Peyer's patch (tissue), 4 donors: ENCODE results near the gene PWWP3B. TPM values are rescaled to one million over a fixed set of nuclear protein-coding genes. Genes with fewer than 3 reads are reported as not detected.

Source experiments
- DNase-seq, 3 donors: peaks; one replicate each; pipeline ENCODE4 v3.0.0-alpha.2; 2017 to 2019
- H3K27ac ChIP-seq, 4 donors: fragments of 200-600 bp; sonication (generic); one replicate each; pipeline ENCODE4 v1.5.1; 2016 to 2019
- H3K27me3 ChIP-seq, 2 donors: fragments of 200-600 bp; sonication (generic); one replicate each; pipeline ENCODE4 v1.5.1; 2019
- H3K36me3 ChIP-seq, 3 donors: fragments of 200-600 bp; sonication (generic); one replicate each; pipeline ENCODE4 v1.5.1; 2016 to 2019
- H3K4me1 ChIP-seq, 4 donors: fragments of 200-600 bp; sonication (generic); one replicate each; pipeline ENCODE4 v1.5.1; 2016 to 2019
- H3K4me3 ChIP-seq, 4 donors: fragments of 200-600 bp; sonication (generic); 1 replicate in 3 of 4; 2 replicates in 1 of 4; pipeline ENCODE4 v1.5.1; 2016 to 2019; ENCODE audit warnings: mild to moderate bottlenecking in 1 of 4
- H3K9me3 ChIP-seq, 4 donors: fragments of 200-600 bp; sonication (generic); one replicate each; pipeline ENCODE4 v1.5.1; 2016 to 2019; ENCODE audit warnings: mild to moderate bottlenecking in 1 of 4
- CTCF ChIP-seq, 6 experiments: fragments of 450-650 bp in 4 of 6; fragments of 200-600 bp in 2 of 6; sonication (generic) in 1 of 6; IDR thresholded peaks; one replicate each; pipeline ENCODE4 v1.5.1; 2017 to 2019; ENCODE audit warnings: antibody characterized with exemption in 6 of 6, mild to moderate bottlenecking in 3 of 6, moderate library complexity in 1 of 6
- POLR2A ChIP-seq, 2 donors: fragments of 450-650 bp; IDR thresholded peaks; one replicate each; pipeline ENCODE4 v1.5.1; 2017; ENCODE audit warnings: antibody characterized with exemption in 2 of 2, mild to moderate bottlenecking in 2 of 2, moderate library complexity in 2 of 2
- total RNA-seq, 4 donors: library from RNA; depleted of rRNA; stranded (reverse); fragments of >200 nt; gene quantifications; one replicate each; pipeline ENCODE4 v1.1.0, GENCODE V29; 2016

Gene PWWP3B
- total RNA-seq, 4 donors from 2014 or later: 0.35 TPM; not detected in 3

DNA sequence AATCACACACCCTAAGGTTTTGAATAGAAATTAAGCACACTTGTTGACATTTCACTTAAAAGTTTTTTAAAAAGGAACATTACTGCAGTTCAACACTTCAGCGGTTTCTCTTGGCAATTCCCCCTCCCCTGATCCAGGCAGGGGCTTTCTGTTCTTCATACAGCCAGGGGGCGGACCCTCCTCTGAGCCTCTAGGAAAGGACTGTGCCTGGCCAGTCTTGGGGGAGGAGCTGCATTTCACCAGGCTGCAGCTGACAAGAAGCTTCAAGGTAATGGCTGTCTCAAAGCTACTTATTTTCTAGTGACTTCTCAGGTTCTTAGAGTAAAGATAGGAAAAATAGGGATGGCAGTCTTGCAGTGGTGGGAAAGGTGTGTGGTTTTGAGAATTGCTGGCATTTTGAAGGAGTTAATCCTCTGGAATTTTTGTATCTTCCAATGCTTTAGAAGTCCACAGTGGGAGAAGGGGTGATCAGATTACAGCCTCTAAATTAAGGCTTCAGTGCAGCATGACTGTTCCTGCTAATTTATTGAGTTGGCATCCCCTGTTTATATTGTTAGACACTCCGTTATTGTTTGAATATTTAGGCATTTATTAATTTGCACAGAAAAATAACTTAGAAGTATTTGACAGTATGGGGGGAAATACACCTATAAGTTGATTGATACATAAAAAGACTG lies 33.5 kb downstream of the PWWP3B start:
- H3K27ac ChIP-seq: no peak overlapping the region
- no peaks in the 10 kb centered on the region for H3K9me3 ChIP-seq
- no peaks in the 10 kb centered on the region for H3K27me3 ChIP-seq
- H3K4me1 ChIP-seq: no peaks in the 10 kb centered on the region
- TF ChIP-seq CTCF (IDR thresholded peaks at IDR 0.05) (no peak), POLR2A (IDR thresholded peaks at IDR 0.05) (no peak)
- no peak for DNase-seq
- H3K4me3 ChIP-seq: no peak overlapping the region
- no peaks in the 10 kb centered on the region for H3K36me3 ChIP-seq

DNA sequence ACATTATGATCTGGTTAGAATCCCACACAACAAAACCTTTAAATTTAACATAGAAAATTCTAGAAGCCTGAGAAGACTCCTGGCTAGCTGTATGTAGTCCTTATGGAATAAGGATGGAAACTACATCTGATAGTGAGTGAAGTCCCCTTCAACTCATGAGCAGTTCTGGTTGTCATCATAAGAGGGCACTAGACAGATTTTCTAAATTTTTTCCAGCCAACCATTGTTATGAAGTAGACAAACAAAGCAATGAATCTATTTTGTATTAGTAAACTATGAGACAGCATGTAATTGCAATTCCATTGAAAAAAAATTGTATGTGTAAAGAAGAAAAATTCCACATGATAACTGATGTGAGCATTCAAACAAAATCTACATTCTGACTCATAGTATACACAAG lies 35.2 kb downstream of the PWWP3B start:
- Histone ChIP-seq H3K27ac (no peak overlapping the region), H3K4me3 (no peak overlapping the region), H3K9me3 (no peaks in the 10 kb centered on the region), H3K4me1 (no peaks in the 10 kb centered on the region), H3K36me3 (no peaks in the 10 kb centered on the region), H3K27me3 (no peaks in the 10 kb centered on the region)
- TF ChIP-seq POLR2A (IDR thresholded peaks at IDR 0.05): no peak
- TF ChIP-seq CTCF (IDR thresholded peaks at IDR 0.05): no peak
- no peak for DNase-seq

- no peak for TF ChIP-seq POLR2A (IDR thresholded peaks at IDR 0.05)
- no peak for TF ChIP-seq CTCF (IDR thresholded peaks at IDR 0.05)
- Histone ChIP-seq H3K27me3 (no peaks in the 10 kb centered on the region), H3K36me3 (no peaks in the 10 kb centered on the region), H3K4me1 (no peaks in the 10 kb centered on the region), H3K27ac (no peak overlapping the region), H3K4me3 (no peak overlapping the region), H3K9me3 (peaks cover 0 to 4% (median 0%) of the 10 kb centered on the region in 4 donors)
- DNase-seq: no peak
These were observed 40.0 kb downstream of the PWWP3B start for GRCh38 chrX:106208154-106208553.

Other genes starting within 250 kb of the PWWP3B start
- gene SERPINA7, start 129.6 kb upstream of the PWWP3B start, total RNA-seq: not detected